Ovary (tissue), 9 donors: Measurements from ENCODE around the gene PTMA. TPM values are rescaled to one million over a fixed set of nuclear protein-coding genes. Genes with fewer than 3 reads are reported as not detected.

Source experiments
- DNase-seq, 5 donors: peaks; one replicate each; pipeline ENCODE4 v3.0.0-alpha.2; 2019 to 2020
- H3K27ac ChIP-seq, 2 donors: fragments of 200-600 bp; one replicate each; pipeline versions ENCODE4 v1.5.1 to v1.8.0; 2019 to 2022
- H3K27me3 ChIP-seq: fragments of 200-600 bp; one replicate; pipeline ENCODE4 v1.8.0; 2022
- H3K36me3 ChIP-seq: fragments of 200-600 bp; sonication (generic); one replicate; pipeline ENCODE4 v1.5.1; 2019
- H3K4me1 ChIP-seq: one replicate; pipeline ENCODE4 v1.8.1; 2013; ENCODE audit warnings: mild to moderate bottlenecking, moderate library complexity; ENCODE audit not compliant: insufficient read depth
- H3K4me3 ChIP-seq: fragments of 200-600 bp; sonication (generic); one replicate; pipeline ENCODE4 v1.5.1; 2017
- H3K9me3 ChIP-seq, 2 donors: fragments of 200-600 bp in 1 of 2; sonication (generic) in 1 of 2; one replicate each; pipeline versions ENCODE4 v1.5.1 to v1.8.1; 2013 to 2019; ENCODE audit warnings: mild to moderate bottlenecking in 1 of 2, moderate library complexity in 1 of 2
- EP300 ChIP-seq: sonication (generic); formaldehyde crosslinking; IDR thresholded peaks from one replicate; pipeline ENCODE4 v1.6.1; 2017; ENCODE audit warnings: antibody characterized with exemption
- POLR2A ChIP-seq: fragments of 450-650 bp; IDR thresholded peaks from one replicate; pipeline ENCODE4 v1.6.1; 2017; ENCODE audit warnings: antibody characterized with exemption, mild to moderate bottlenecking, moderate library complexity
- WGBS, 3 donors: extraction: QIAGEN DNeasy Blood & Tissue Kit in 1 of 3; methylation state at CpG; one replicate each; pipeline versions ENCODE4 v1.1.5 to v1.1.7; 2013 to 2017; 5-methylcytosine and 5-hydroxymethylcytosine counted together
- intact Hi-C, 4 donors: fragments of 100-400 bp; cut with DNase I; formaldehyde crosslinking; loops; one replicate each; pipeline versions ENCODE4 v1.11.0 to v1.15.1; 2022 to 2023
- polyA plus RNA-seq, 2 donors: library from polyadenylated mRNA; stranded (reverse); fragments of 200-250 nt in 1 of 2; fragments of 350-450 nt in 1 of 2; fragmentation: Illumina TruSeq in 1 of 2; extraction: RNeasy Lipid Tissue Mini Kit (QIAGEN cat#74804) in 1 of 2; gene quantifications; one replicate each; pipeline ENCODE4 v1.2.3, GENCODE V29; 2013 to 2014
- total RNA-seq, 7 donors: library from RNA; depleted of rRNA in 2 of 7; stranded (reverse); fragments of >200 nt in 2 of 7; fragmentation: NEBNext Ultra II Directional in 3 of 7; extraction: Animal tissue kit (Norgen Biotek cat#: 25700) in 3 of 7; gene quantifications; one replicate each; pipeline versions ENCODE4 v1.1.0 to v1.2.4, GENCODE V29; 2016 to 2023
- TF ChIP-seq, protein P1 (sequence below), 3 donors: fragments of 450-650 bp in 2 of 3; fragments of 200-600 bp in 1 of 3; IDR thresholded peaks; one replicate each; pipeline versions ENCODE4 v1.5.1 to v1.8.0; 2016 to 2022; ENCODE audit warnings: antibody characterized with exemption in 3 of 3, mild to moderate bottlenecking in 1 of 3
- donor health status: DM: no; HTN: no; CAD: no; lungs with moderate emphysema.
- donor health status: DM: no; HTN: no; CAD: no.
- donor health status: Bipolar disorder and iron deficiency.
- donor health status: DM: yes; HTN: yes; CAD: no.
- donor health status: DM: no; HTN: no; CAD: no.
- donor health status: DM: yes; HTN: yes; CAD: no.

Gene PTMA
- total and polyA plus RNA-seq, 9 donors: 755 to 1,991 (median 930) TPM

DNA sequence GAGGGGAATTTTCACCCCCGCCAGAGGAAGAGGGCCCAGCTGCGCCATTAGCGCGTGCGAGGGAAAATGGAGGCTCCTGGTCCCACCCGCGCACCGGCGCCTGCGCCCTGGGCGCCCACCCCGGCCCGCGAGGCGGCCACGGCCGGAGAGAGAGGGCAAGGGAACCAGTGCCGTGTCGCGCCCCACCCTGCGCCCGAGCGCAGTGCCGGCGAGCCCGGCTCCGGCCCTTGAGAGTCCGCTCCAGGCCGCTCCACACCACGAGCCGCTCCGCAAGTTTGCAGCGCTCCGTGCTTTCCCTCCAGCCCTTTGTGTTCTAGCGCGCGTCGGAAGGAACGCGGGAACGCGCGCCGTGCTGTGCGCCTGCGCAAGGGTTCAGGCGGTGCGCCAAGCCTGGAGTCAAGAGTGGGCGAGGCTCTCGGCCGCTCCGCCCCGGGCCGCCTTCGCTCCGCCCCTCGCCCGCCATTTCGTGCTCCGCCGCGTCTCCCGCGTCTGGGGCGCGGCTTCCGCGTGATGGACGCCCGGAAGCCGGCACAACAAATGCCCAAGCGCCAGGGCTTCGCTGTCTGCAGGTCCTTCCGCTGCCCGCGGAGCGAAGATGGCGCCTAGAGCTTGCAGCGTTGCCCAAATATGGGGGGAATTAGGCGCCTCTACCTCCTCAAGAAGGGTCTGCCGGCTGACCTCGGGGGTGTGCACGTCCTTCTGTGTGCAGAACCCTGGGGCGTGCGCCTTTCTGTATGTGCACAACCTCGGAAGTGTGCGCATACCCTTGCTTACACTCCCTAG lies 46.1 kb upstream of the PTMA start:
- intact Hi-C loops: loop anchor here in 1 of 4 donors (5.0 kb wide), 1 partner anchor 45 kb away; the partner anchor contains the start of gene PTMA
- 4 to 11% (median 6%) methylated on average over 56 to 87 of the region's 87 CpGs for WGBS, 3 donors
- Histone ChIP-seq H3K9me3 (no peaks in the 10 kb centered on the region), H3K36me3 (no peaks in the 10 kb centered on the region), H3K4me1 (peaks cover 5% of the 10 kb centered on the region), H3K27ac (peak overlapping the region; percentile 69 to 85), H3K27me3 (no peaks in the 10 kb centered on the region), H3K4me3 (peak overlapping the region; percentile 47)
- DNase-seq: peak; percentile 96 to 100 (median 98)
- TF ChIP-seq, protein P1, sequence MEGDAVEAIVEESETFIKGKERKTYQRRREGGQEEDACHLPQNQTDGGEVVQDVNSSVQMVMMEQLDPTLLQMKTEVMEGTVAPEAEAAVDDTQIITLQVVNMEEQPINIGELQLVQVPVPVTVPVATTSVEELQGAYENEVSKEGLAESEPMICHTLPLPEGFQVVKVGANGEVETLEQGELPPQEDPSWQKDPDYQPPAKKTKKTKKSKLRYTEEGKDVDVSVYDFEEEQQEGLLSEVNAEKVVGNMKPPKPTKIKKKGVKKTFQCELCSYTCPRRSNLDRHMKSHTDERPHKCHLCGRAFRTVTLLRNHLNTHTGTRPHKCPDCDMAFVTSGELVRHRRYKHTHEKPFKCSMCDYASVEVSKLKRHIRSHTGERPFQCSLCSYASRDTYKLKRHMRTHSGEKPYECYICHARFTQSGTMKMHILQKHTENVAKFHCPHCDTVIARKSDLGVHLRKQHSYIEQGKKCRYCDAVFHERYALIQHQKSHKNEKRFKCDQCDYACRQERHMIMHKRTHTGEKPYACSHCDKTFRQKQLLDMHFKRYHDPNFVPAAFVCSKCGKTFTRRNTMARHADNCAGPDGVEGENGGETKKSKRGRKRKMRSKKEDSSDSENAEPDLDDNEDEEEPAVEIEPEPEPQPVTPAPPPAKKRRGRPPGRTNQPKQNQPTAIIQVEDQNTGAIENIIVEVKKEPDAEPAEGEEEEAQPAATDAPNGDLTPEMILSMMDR (IDR thresholded peaks at IDR 0.05): peak in 2 of 3 donors; percentile 19 to 44
- TF ChIP-seq EP300 (peak; percentile 4), POLR2A (peak; percentile 94)

DNA sequence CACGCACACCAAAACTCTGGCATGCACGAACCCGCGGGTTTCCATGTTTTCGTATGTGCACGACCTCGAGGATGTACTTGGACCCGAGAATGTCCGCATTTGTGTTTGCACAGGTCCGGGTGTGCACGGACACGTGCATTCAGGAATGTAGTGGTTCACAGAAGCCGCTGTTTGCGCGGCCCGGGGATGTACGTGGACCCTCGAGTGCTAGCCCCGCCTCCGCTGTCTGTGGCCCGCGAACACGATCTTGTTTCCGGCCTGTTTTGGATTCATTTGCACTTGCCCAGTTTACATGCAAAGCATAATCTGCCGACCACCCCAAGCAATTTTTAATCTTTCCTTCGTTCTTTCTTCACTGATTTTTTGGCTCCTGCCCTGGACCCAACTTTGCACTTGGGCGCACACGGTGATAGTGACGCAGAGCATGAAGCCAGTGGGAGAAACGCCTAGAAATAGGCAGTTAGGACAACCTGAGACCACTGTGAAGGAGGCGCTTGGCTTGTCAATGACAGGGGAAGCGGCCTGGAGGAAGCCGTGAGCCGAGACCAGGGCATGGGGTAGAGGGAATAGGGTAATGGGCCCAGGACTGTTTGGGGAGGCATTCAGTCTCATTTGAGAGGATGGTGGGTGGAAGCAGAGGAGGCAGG lies 45.4 kb upstream of the PTMA start:
- intact Hi-C loops: loop anchor here in 1 of 4 donors (5.0 kb wide), 1 partner anchor 44 kb away; the partner anchor contains the start of gene PTMA
- Histone ChIP-seq H3K4me3 (peak overlapping the region; percentile 47), H3K4me1 (peaks cover 5% of the 10 kb centered on the region), H3K27me3 (no peaks in the 10 kb centered on the region), H3K9me3 (no peaks in the 10 kb centered on the region), H3K27ac (peak overlapping the region in 1 of 2 donors; percentile 85), H3K36me3 (no peaks in the 10 kb centered on the region)
- TF ChIP-seq POLR2A (no peak), EP300 (no peak)
- TF ChIP-seq, protein P1 (IDR thresholded peaks at IDR 0.05): no peak
- peak in 3 of 5 donors; percentile 32 to 74 (median 69) for DNase-seq
- 92 to 96% (median 94%) methylated on average over 34 of the region's 34 CpGs for WGBS, 3 donors

DNA sequence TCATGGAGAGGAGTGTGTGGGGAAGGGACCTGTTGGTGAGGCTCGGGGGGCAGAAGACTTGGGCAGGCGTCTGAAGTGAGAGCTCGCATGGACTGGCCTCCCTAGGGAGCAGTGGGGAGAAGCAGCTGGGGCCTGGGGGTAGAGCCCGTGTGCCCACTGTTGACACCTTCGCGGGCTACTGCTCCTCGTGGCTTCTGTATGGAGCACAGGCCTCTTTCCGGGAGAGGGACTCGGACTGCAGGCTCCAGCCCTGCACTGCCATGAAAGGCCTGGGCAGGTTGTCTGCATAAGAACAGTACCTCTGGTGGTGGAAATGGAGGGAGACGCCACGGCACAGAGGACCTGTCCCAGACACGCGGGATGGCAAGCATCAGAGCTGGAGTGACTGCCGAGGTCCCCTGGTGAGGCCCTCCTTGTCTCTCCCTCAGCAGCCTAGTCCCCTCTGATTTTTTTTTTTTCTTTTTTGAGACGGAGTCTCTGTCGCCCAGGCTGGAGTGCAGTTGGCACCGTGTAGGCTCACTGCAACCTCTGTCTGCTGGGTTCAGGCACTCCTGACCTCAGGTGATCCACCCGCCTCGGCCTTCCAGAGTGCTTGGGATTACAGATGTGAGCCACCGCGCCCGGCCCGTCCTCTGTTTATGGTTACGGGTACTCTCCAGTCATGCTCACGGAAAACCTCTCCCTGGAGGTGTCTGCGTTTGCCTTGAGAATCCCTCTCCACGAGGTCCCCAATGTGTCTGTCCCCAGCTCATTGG lies 44.7 kb upstream of the PTMA start:
- no peaks in the 10 kb centered on the region for H3K36me3 ChIP-seq
- peaks cover 5% of the 10 kb centered on the region for H3K4me1 ChIP-seq
- H3K9me3 ChIP-seq: no peaks in the 10 kb centered on the region
- peak in 2 of 5 donors; percentile 44 to 45 for DNase-seq
- no peak overlapping the region for H3K4me3 ChIP-seq
- intact Hi-C loops: loop anchor here in 1 of 4 donors (5.0 kb wide), 1 partner anchor 44 kb away; the partner anchor contains the start of gene PTMA
- H3K27me3 ChIP-seq: no peaks in the 10 kb centered on the region
- TF ChIP-seq POLR2A: no peak
- TF ChIP-seq EP300: no peak
- TF ChIP-seq, protein P1 (IDR thresholded peaks at IDR 0.05): no peak
- 93 to 97% (median 93%) methylated on average over 27 of the region's 27 CpGs for WGBS, 3 donors
- H3K27ac ChIP-seq: no peak overlapping the region

DNA sequence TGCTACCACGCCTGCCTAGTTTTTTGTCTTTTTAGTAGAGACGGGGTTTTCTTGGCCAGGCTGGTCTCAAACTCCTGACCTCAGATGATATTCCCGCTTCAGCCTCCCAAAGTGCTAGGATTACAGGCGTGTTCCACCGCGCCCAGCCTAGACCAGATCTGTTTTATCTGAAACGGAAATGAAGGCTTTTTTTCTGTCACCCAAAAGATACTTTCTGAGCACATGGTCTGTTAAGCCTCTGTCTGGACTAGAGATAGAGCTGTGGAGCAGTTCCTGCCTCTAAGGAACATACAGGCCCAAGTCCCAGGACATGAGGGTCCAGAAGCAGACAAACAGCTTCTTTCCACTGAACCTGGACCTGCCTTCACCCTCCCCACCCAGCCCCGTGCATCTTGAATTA lies 43.6 kb upstream of the PTMA start:
- intact Hi-C loops: loop anchor here in 1 of 4 donors (5.0 kb wide), 1 partner anchor 43 kb away; the partner anchor contains the start of gene PTMA
- peaks cover 5% of the 10 kb centered on the region for H3K4me1 ChIP-seq
- 94 to 95% (median 94%) methylated on average over 8 of the region's 8 CpGs for WGBS, 3 donors
- H3K27ac ChIP-seq: peak overlapping the region in 1 of 2 donors; percentile 95
- TF ChIP-seq, protein P1 (IDR thresholded peaks at IDR 0.05): no peak
- TF ChIP-seq POLR2A (no peak), EP300 (no peak)
- H3K4me3 ChIP-seq: no peak overlapping the region
- no peaks in the 10 kb centered on the region for H3K27me3 ChIP-seq
- H3K9me3 ChIP-seq: no peaks in the 10 kb centered on the region
- DNase-seq: peak in 1 of 5 donors; percentile 14
- no peaks in the 10 kb centered on the region for H3K36me3 ChIP-seq
